Measurements from ENCODE around the gene PTPN1.

DNA sequence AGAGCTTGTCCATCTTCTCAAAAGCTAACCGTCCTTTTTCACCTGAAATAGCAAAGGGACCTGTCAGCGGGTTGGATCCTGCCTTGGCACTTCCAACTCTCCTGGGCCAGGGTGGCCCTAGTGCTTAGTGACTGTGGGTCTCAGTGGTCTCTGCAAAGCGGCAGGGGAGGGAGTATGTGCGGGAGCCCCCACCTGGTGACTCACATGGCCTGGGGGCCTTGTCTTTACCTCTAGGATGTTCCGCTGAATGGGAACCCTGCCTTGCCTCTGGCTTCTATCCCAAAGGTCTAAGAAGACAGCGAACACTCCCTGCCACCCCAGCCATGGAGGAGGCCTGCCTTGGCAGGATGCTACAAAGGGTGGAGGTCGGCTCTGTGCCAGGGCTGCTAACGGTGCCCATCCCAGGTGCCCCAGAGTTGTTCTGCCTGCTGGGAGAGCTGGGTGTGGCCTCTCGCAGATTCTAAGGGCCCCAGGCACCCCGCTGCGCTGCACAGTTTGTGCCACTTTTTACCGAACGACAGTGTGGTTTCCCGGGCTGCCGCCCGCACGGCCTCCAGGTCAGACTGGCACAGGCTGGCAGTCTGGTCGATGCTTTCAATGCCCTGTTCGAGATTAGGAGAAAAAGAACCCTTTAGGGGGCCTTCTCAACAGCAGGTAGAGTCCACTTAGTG, 77.2 kb downstream of the PTPN1 start:
- TF ChIP-seq, protein P1, sequence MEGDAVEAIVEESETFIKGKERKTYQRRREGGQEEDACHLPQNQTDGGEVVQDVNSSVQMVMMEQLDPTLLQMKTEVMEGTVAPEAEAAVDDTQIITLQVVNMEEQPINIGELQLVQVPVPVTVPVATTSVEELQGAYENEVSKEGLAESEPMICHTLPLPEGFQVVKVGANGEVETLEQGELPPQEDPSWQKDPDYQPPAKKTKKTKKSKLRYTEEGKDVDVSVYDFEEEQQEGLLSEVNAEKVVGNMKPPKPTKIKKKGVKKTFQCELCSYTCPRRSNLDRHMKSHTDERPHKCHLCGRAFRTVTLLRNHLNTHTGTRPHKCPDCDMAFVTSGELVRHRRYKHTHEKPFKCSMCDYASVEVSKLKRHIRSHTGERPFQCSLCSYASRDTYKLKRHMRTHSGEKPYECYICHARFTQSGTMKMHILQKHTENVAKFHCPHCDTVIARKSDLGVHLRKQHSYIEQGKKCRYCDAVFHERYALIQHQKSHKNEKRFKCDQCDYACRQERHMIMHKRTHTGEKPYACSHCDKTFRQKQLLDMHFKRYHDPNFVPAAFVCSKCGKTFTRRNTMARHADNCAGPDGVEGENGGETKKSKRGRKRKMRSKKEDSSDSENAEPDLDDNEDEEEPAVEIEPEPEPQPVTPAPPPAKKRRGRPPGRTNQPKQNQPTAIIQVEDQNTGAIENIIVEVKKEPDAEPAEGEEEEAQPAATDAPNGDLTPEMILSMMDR (IDR thresholded peaks at IDR 0.05), result no peak
- TF ChIP-seq EZH2 (IDR thresholded peaks at IDR 0.05) (no peak), EZH2phosphoT487 (IDR thresholded peaks at IDR 0.05) (no peak)

All from neural progenitor cell (in vitro differentiated cells).